ENCODE results near the gene RNF40.

RNF40 gene

GRCh38 chr16:30775392-30776188 lies 13.5 kb downstream of the RNF40 start:
- H3K4me3 ChIP-seq (ENCODE audit: low read length): peak overlapping the region; percentile 80
- DNase-seq (ENCODE audit: low read depth): peak; percentile 77
- no peak for TF ChIP-seq CTCF (conservative IDR thresholded peaks at IDR 0.05; ENCODE audit: low read length)

GRCh38 chr16:30777591-30778297 lies 15.6 kb downstream of the RNF40 start:
- no peak overlapping the region for H3K4me3 ChIP-seq (ENCODE audit: low read length)
- DNase-seq (ENCODE audit: low read depth): no peak
- TF ChIP-seq CTCF (conservative IDR thresholded peaks at IDR 0.05; ENCODE audit: low read length): no peak

- no peak for TF ChIP-seq CTCF (conservative IDR thresholded peaks at IDR 0.05; ENCODE audit: low read length)
- no peak overlapping the region for H3K4me3 ChIP-seq (ENCODE audit: low read length)
- no peak for DNase-seq (ENCODE audit: low read depth)
These were observed 16.6 kb downstream of the RNF40 start for GRCh38 chr16:30778549-30779244.

DNA sequence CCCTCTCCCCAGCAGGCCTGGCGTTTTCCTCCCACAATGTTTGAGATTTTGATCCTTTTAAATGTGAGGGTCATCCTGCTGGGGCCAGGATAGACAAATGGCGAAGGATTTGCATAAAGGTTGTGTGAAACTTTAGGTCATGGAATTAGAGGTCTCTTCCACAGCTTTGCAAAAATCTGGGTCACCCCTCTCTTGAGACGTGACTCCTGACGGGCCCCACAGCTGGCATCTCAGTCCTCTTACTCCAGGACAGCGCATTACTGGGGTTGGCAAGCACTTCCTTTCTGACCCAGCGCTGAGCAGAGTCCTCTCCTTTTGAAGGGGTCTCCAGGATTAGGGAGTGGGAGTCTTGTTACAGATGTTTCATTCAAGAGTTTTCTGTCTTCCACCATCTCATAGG lies 17.5 kb downstream of the RNF40 start:
- H3K4me3 ChIP-seq (ENCODE audit: low read length): no peak overlapping the region
- no peak for TF ChIP-seq CTCF (conservative IDR thresholded peaks at IDR 0.05; ENCODE audit: low read length)
- no peak for DNase-seq (ENCODE audit: low read depth)

DNA sequence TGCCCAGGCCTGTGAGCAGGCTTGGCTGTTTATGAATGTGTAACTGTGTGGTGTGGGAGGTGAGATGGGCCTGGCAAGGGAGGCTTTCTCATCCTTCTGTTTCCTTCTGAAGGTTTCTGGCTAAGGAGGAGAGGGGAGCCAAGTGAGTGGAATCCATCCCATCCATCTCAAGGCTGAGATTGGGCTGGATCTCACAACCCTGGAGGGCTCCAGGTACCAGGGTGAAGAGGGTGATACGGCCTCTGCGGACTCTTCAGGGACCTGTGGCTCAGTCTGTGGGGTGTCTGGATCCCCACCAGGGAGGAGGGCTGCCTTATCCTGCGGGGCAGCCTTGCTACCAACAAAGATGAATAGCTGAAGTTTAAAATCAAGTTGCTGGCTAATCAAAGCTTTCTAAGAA lies 17.9 kb downstream of the RNF40 start:
- TF ChIP-seq CTCF (conservative IDR thresholded peaks at IDR 0.05; ENCODE audit: low read length): no peak
- no peak for DNase-seq (ENCODE audit: low read depth)
- no peak overlapping the region for H3K4me3 ChIP-seq (ENCODE audit: low read length)

DNA sequence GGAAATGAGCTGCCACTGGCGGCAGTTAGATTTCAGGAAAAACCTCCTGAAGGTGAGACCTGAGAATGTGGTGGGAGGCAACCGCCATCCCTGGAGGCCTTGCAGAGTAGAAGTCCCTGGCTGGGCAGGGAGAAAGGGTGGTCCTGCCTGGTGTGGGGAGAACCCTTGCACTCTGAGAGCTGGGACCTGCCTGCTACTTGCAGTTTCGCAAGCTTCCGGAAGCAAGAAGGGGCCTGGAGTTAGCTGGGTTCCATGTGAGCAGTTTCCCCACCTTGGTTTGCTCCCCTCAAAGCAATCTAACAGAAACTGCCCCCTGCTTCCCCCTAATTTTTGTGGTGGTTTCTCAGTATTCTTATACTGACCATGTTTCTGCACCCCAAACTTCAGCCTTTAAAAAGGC lies 18.4 kb downstream of the RNF40 start:
- no peak overlapping the region for H3K4me3 ChIP-seq (ENCODE audit: low read length)
- TF ChIP-seq CTCF (conservative IDR thresholded peaks at IDR 0.05; ENCODE audit: low read length): no peak
- no peak for DNase-seq (ENCODE audit: low read depth)
